ENCODE measurements around the gene NUBPL.

NUBPL gene

DNA sequence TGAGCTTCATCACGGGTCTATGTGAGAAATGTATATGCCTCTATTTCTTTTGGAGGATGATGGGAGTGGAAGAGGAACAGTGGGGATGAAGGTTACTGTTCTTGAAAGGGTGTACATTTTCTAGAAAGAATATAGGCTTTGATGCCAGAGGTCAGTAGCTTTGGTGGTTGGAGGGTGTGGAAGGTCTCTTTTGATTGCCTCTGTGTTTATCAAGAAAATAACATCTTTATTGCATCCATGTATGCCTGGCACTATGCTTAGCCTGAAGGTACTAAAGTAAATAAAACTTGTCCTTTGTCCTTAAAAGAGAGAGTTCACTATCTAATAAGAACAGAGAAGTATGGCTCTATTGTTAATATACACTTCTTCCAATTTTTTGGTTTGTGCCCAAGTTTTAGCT, 201.8 kb downstream of the NUBPL start:
- no peak for DNase-seq
- Histone ChIP-seq H3K27ac (no peak overlapping the region), H3K9me3 (ENCODE audit: severe bottlenecking) (no peaks in the 10 kb centered on the region), H3K36me3 (no peaks in the 10 kb centered on the region), H3K4me3 (ENCODE audit: low read depth, low read length) (no peak overlapping the region), H3K27me3 (ENCODE audit: insufficient read depth, low read depth, severe bottlenecking) (no peaks in the 10 kb centered on the region)
- TF ChIP-seq, protein P1, sequence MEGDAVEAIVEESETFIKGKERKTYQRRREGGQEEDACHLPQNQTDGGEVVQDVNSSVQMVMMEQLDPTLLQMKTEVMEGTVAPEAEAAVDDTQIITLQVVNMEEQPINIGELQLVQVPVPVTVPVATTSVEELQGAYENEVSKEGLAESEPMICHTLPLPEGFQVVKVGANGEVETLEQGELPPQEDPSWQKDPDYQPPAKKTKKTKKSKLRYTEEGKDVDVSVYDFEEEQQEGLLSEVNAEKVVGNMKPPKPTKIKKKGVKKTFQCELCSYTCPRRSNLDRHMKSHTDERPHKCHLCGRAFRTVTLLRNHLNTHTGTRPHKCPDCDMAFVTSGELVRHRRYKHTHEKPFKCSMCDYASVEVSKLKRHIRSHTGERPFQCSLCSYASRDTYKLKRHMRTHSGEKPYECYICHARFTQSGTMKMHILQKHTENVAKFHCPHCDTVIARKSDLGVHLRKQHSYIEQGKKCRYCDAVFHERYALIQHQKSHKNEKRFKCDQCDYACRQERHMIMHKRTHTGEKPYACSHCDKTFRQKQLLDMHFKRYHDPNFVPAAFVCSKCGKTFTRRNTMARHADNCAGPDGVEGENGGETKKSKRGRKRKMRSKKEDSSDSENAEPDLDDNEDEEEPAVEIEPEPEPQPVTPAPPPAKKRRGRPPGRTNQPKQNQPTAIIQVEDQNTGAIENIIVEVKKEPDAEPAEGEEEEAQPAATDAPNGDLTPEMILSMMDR (IDR thresholded peaks at IDR 0.05; ENCODE audit: low read depth, low read length): no peak

GRCh38 chr14:31766315-31766892, 205.2 kb downstream of the NUBPL start:
- Histone ChIP-seq H3K36me3 (no peaks in the 10 kb centered on the region), H3K27me3 (ENCODE audit: insufficient read depth, low read depth, severe bottlenecking) (no peaks in the 10 kb centered on the region), H3K27ac (no peak overlapping the region), H3K9me3 (ENCODE audit: severe bottlenecking) (no peaks in the 10 kb centered on the region), H3K4me3 (ENCODE audit: low read depth, low read length) (no peak overlapping the region)
- TF ChIP-seq, protein P1 (IDR thresholded peaks at IDR 0.05; ENCODE audit: low read depth, low read length): no peak
- no peak for DNase-seq

- TF ChIP-seq, protein P1 (IDR thresholded peaks at IDR 0.05; ENCODE audit: low read depth, low read length): no peak
- no peak overlapping the region for H3K4me3 ChIP-seq (ENCODE audit: low read depth, low read length)
- H3K9me3 ChIP-seq (ENCODE audit: severe bottlenecking): no peaks in the 10 kb centered on the region
- no peak overlapping the region for H3K27ac ChIP-seq
- DNase-seq: no peak
- H3K36me3 ChIP-seq: no peaks in the 10 kb centered on the region
- H3K27me3 ChIP-seq (ENCODE audit: insufficient read depth, low read depth, severe bottlenecking): no peaks in the 10 kb centered on the region
These were observed 207.2 kb downstream of the NUBPL start for GRCh38 chr14:31768355-31768754.

DNA sequence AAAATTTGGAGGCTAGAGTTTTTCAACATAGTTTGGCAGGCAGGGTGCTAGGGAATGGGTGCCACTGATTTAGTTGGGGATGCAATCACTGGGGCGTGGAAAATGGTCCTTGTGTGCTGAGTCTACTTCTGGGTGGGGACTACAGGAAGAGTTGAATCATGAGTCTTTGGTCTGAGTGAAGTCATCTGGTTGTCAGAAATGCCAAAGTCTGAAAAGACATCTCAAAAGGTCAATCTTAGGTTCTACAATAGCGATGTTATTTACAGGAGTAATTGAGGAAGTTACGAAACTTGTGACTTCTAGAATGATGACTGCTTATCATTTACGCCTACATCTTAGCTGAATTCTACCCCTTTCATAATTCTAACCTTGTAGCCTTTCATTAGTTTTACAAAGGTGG, 209.1 kb downstream of the NUBPL start:
- Histone ChIP-seq H3K4me3 (ENCODE audit: low read depth, low read length) (no peak overlapping the region), H3K27me3 (ENCODE audit: insufficient read depth, low read depth, severe bottlenecking) (no peaks in the 10 kb centered on the region), H3K27ac (no peak overlapping the region), H3K9me3 (ENCODE audit: severe bottlenecking) (no peaks in the 10 kb centered on the region), H3K36me3 (no peaks in the 10 kb centered on the region)
- DNase-seq: no peak
- TF ChIP-seq, protein P1 (IDR thresholded peaks at IDR 0.05; ENCODE audit: low read depth, low read length): no peak

DNA sequence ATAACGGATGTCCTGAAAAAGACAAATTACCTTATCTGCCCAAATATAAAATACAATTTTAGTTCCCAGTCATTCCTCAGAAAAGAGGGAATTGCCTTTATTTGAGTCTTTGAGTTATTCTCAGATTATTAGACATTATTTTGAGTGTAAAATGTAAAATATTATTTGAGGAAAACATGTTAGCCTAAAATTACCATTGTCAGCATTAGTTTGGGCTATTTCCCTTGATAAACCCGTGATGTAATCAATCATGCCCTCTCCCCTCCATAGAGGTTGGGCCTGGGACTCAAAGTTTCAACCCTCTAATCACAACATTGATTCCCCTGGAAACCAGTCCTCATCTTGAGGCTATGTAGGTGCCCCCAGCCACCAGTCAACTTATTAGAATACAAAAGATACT, 213.4 kb downstream of the NUBPL start:
- Histone ChIP-seq H3K27ac (no peak overlapping the region), H3K27me3 (ENCODE audit: insufficient read depth, low read depth, severe bottlenecking) (no peaks in the 10 kb centered on the region), H3K36me3 (no peaks in the 10 kb centered on the region), H3K4me3 (ENCODE audit: low read depth, low read length) (no peak overlapping the region), H3K9me3 (ENCODE audit: severe bottlenecking) (no peaks in the 10 kb centered on the region)
- TF ChIP-seq, protein P1 (IDR thresholded peaks at IDR 0.05; ENCODE audit: low read depth, low read length): no peak
- DNase-seq: no peak

- no peaks in the 10 kb centered on the region for H3K36me3 ChIP-seq
- peaks cover 6% of the 10 kb centered on the region for H3K9me3 ChIP-seq (ENCODE audit: severe bottlenecking)
- no peak overlapping the region for H3K4me3 ChIP-seq (ENCODE audit: low read depth, low read length)
- DNase-seq: no peak
- H3K27me3 ChIP-seq (ENCODE audit: insufficient read depth, low read depth, severe bottlenecking): no peaks in the 10 kb centered on the region
- no peak overlapping the region for H3K27ac ChIP-seq
- TF ChIP-seq, protein P1 (IDR thresholded peaks at IDR 0.05; ENCODE audit: low read depth, low read length): no peak
These were observed 216.1 kb downstream of the NUBPL start for GRCh38 chr14:31777312-31777711.
